ENCODE measurements around the gene SLC20A1.
"Not testable (repeated sequence)": the region's sequence is repeated elsewhere in the genome, so short reads cannot be mapped to it uniquely, and the experiment has no call there.

The SLC20A1 gene

DNA sequence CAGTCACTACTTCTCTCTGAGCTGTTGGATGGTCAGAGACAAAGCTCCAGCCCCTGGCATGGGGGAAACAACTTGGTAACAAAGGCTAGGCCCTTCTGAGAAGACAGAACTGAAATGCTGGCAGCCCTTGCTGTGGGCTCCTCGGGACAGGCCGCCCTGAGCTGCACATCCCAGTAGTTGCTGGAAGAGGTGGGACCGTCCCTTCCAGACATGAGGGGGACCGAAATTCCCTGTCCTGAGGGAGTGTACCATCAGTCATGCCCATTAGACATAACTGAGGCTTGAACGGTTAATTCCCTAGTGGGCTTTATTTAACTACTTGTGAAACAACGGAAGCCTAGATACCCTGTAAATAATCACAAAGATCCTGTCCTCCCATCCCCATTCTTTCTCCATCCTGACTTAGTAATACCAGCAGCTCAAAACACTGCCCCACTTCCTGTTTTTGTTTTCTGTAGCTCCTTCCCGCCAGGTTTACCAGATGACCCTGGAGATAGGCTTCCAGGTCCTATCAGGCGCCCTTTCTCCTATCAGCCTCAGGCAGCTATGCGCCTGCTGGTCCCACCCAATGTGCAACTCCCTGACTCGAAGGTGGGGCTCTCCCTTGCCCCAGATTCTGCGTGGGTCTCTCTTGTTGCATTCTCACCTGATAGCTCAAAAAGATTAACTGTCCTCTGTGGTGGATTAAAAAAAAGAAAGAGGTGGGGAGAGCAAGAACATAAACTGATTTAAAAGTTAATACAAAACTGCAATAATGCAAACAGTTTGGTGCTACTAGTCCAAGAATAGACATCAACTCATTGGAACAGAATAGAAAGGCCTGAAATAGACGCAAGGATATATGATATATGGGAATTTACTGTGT is 38.0 kb downstream of the SLC20A1 start:
- no peak for DNase-seq (ENCODE audit: low read depth, low spot score)

DNA sequence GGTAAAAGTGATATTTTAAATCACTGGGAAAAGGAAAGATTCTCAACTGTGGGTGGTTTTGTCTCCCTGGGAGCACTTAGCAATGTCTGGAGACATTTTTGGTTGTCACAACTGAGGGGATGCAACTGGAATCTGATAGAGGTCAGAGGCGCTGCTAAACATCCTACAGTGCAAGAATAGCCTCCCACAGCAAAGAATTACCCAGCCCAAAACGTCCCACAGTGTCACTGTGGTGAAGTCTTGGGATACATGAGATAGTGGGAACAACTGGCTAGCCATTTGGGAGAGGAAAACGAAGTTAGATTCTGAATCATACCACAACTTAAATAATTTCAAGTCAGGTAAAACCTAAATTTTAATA is 38.7 kb downstream of the SLC20A1 start:
- DNase-seq (ENCODE audit: low read depth, low spot score) = no peak

DNA sequence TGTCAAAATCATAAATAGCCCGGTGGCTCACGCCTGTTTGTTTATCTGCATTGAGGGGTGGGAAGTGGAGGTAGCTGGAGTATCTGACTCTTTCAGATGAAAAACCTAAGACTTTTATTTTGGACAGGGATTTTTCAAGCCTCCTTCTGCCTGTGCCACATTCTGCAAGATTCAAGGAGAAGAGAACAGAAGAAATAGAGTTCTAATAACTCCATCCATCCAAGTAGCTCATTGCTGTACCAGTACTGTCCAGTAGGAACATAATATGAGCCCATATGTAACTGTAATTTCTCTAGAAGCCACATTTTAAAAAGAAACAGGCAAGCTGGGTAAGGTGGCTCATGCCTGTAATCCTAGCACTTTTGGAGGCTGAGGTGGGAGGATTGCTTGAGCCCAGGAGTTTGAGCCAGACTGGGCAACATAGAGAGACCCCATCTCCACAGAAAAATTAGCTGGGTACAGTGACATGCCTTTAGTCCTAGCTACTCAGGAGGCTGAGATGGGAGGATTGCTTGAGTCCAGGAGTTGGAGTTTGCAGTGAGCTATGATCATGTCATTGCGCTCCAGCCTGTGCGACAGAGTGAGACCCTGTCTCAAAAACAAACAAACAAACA is 39.6 kb downstream of the SLC20A1 start:
- DNase-seq (ENCODE audit: low read depth, low spot score) = no peak

DNA sequence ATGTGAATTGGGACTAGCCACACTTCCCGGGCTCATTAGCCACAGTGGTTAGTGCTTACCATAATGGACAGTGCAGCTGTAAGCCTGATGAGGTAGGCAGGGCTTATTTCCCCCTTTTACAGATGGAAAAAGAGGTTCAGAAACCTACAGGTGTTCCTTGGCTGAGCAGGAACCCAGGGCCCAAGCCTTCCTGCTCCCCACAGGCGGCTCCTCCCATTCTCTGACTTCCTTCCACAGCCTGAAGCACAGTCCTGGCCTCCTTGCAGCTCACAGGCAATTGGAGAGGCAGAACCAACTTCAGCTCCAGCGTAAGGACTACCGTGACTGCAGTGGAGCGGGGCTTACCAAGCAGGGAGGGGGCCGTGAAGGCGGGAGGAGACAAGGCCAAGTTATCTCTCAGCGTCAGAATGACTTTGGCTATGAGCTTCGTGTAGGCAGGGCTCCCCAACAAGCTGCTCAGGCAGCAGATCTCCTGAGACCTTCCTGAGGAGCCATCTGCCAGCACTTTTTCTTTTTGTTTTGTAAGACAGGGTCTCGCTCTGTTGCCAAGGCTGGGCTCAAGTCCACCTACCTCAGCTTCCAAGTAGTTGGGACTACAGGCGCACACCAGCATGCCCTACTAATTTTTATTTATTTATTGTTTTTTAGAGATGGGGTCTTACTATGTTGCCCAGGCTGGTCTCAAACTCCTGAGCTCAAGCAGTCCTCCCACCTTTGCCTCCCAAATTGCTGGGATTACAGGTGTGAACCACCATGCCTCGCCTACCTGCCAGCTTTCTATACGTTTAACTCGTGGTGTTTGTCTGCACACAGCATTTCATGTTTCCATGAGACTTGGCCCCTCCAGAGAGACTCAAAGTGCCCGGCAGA is 40.8 kb downstream of the SLC20A1 start:
- no peak for DNase-seq (ENCODE audit: low read depth, low spot score)

DNA sequence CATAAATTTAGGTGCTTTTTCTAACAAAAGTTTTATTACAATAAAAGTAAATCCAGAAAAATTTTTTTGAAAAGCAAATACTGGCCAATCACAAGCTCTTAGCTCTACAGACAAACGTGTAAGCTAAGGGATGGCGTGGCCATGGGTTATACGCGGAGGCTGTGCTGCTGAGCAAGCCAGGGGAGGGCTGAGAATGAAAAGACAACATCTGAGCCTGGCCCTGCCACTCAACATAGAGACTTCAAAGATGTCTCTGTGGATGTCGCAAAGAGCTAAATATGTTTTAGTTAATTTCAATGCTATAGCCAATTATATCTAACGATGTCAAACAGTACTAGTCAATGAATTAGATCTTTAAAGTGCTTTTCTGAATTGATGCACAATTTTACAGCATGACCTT is 41.8 kb downstream of the SLC20A1 start:
- no peak for DNase-seq (ENCODE audit: low read depth, low spot score)

DNA sequence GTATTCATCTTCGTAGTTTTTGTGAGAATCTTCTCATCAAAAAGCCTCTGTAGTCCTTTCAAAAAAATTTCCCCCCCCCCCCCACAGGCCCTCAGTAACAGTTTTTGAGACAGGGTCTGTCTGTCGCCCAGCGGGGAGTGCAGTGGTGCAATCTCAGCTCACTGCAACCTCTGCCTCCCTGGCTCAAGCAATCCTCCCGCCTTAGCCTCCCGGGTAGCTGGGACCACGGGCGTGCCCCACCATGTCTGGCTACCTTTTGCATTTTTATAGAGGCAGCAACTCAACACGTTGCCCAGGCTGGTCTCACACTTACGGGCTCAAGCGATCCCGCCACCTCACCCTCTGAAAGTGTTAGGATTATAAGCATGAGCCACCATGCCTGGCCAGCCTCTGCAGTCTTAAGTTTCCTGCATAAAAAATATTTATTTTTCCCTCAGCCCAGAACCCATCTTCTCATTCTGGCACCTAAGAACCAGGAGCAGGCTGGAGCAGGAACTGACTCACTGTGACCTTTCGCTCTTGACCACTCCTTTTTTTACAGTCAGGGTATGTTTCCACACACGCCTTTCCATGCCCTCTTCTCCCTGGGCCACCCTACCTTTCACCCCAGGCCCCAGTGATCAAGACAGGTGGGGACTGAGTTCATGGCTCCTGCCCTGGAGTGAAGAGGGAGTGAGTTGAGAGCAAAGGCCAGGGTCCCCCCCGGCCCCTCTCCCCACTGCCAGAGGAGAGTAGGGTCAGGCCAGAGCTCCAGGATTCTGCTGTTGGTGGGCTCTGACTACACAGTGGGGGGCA is 42.5 kb downstream of the SLC20A1 start:
- no peak for DNase-seq (ENCODE audit: low read depth, low spot score)

DNA sequence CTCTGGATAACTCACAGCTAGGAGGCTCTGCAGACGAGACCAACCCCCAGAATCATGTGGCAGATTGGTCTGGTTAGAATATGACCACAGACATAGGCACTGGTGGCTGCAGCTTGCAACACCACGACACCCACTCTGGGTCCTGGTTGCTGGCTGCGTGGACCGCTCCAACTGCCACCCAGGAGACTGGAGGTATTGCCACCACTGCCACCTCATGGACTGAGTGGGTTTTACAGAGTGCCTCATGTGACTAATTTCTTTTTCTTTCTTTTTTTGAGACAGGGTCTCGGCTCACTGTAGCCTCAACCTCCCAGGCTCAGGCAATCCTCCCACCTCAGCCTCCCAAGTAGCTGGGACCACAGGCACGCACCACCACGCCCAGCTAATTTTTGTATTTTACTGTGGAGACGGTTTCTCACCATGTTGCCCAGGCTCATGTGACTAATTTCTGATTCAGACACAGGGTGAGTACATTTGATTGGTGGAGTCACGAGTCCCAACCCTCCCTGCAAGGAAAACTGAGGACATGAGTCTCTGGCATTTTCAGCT is 45.2 kb downstream of the SLC20A1 start:
- peak; percentile 44 for DNase-seq (ENCODE audit: low read depth, low spot score)

DNA sequence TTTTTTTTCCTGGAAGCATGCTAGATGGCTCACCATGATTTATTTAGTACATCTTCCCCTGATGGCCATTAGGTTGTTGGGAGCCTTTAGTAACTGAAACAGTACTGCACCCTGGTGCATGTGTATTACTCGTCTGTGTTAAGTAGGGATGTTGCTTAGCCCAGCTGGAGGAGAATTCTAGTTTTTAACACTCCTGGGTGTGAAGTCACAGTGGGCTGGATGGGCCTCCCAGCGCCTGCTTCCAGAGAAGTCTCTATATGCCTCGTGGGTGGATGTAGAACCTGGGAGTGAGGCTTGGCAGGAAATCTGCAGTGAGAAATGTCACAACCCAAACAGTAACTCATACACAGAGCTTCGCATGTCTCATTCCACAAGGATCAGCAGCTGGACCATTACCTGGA is 46.1 kb downstream of the SLC20A1 start:
- no peak for DNase-seq (ENCODE audit: low read depth, low spot score)

DNA sequence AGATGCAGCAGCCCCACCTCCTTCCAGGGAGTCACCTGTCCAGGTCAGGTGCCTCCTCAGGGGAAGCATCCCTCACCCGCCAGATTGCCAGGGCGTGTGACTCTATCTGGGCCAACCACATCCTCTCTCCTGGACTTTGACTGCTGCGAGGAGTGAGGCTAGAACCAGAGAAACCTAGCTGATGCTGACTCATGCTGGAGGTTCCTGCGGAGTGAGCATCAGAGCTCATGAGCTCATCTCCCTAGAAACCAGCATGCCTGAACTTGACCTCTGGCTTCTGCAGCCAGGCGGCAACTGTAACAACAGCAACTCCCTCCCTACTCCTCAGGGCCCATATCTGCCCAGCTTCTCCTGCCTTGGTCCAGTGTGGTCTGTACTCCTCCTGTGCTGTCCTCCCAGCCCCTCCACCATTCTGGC is 46.8 kb downstream of the SLC20A1 start:
- DNase-seq (ENCODE audit: low read depth, low spot score) = no peak

DNA sequence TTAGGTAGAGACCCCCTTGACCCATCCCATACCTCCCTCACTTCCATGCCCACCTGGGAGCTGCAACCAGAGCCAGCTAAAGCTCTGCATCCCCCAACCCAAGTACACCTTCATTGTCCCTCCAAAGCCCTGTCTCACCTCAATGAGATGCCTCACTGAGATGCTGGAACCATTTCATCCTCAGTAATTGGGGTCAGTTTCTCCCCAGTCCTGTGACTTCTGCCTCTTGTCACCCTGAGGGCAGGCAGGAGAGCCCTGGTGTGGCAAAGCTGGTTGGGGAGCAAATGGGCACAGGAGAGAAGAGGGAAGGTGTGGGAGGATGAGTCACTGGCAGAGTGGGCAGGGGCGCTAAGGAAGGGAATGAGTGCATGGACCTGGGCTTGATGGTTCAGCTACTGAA is 47.2 kb downstream of the SLC20A1 start:
- no peak for DNase-seq (ENCODE audit: low read depth, low spot score)

DNA sequence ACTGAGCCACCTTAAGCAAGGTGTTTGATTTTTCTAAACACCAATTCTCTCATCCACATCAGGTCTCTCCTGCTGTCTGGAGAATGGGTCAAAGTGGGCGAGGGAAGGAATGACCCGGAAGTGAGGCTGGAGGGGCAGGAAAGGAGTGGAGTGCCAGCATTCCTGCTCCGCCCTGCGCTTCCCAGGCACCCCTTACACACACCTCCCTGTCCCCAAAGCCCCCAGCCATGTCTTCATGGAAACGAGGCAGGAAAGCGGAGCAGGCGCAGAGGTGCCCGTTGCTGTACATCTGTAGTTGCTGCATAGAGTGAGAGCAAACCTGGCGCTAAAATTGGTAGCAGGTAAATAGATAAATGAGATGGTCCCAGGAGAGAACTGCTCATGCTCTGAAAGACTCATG is 47.9 kb downstream of the SLC20A1 start:
- DNase-seq (ENCODE audit: low read depth, low spot score) = no peak

DNA sequence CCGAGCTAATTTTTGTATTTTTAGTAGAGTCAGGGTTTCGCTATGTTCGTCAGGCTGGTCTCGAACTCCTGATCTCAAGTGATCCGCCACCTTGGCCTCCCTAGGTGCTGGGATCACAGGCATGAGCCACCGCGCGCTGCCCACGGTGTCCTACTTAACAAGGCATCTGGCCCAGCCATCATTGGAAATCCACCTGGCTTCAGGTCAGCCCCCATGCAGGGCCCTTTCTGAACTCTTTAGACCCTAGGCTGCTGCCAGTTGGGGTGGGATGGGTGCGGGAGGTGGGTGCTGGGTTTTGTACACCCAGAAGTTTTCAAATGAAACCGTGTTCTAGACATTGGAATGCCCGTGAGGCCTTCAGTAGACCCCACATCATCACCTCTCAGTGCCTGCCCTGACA is 48.4 kb downstream of the SLC20A1 start:
- no peak for DNase-seq (ENCODE audit: low read depth, low spot score)

DNA sequence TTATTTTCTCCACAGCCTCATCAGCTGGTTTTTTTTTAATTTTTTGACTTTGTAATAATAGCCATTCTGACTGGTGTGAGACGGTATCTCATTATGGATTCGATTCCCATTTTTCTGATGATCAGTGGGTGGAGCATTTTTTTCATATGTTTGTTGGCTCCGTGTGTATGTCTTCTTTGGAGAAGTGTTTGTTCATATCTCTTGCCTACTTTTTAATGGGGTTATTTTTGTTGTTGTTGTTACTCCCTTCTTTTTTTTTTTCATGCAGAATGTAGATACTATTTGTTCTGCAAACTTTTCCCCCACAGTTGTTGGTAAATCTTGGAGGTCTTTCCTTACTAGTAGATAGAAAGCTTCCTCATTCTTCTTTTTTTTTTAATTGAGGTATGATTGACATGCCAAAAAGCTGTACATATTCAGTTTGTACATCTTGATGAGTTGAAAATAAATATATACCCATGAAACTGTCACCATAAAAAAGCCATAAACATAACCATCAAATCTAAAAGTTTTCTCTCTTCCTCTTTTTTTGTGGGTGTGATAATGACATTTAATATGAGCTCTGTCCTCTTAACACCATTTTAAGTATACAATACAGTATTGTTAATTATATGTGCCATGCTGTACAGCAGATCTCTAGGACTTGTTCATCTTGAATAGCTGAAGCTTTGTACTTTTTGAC is 53.2 kb downstream of the SLC20A1 start:
- no peak for DNase-seq (ENCODE audit: low read depth, low spot score)

DNA sequence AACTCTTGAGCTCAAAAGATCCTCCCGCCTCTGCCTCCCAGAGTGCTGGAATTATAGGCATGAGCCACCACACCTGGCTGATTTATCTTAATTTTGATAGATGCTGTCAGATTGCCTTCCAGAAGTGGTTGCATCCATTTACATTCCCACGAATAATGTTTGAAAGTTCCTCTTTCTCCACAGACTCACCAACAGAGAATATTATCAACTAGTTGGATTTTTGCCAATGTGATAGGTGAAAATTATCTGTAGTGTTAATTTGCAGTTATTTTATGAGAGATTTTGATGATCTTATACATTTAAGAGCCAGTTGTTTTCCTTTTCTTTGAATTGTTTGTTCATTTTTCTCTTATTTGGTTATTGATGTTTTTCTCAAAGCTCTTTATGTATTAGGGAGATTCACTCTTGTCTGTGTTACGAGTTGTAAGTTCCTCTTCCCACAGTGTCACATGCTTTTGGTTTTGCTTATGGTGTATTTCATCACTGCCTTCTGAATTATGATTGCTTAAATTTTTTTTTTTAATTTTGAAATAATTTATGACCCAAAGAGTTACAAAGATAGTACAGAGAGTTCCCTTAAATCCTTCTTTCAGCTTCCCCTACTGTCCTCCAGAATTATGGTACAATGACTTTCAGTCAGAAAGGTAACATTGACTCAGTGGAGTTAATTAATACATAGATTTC is 54.4 kb downstream of the SLC20A1 start:
- DNase-seq (ENCODE audit: low read depth, low spot score) = no peak

DNA sequence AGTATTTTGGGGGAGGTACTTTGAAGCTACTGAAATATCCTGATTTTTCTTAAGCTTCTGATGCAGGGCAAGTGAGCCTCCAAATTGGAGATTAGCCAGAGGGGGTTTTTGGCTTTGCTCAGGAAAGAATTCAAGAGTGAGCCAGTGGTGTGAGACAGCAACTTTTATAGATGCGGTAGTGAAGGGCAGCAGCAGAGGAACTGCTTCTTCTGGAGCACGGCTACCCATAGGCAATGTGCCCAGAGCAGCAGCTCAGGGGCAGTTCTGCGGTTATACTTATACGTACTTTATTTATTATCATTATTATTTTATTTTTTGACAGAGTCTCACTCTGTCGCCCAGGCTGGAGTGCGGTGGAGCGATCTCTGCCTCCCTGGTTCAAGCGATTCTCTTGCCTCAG is 55.3 kb downstream of the SLC20A1 start:
- DNase-seq (ENCODE audit: low read depth, low spot score) = no peak

DNA sequence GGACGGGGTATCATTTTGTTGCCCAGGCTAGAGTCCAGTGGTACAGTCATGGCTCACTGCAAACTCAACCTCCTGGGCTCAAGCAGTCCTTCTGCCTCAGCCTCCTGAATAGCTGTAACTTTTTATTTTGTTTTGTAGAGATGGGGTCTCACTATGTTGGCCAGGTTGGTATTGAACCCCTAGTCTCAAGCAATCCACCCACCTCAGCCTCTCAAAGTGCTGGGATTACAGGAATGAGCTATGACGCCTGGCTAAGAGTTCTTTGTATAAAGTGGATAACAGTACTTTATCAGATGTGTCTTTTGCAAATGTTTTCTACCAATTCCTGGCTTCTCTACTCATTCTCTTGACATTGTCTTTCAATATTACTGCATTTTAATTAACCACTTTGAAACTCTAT is 57.9 kb downstream of the SLC20A1 start:
- DNase-seq (ENCODE audit: low read depth, low spot score) = no peak

DNA sequence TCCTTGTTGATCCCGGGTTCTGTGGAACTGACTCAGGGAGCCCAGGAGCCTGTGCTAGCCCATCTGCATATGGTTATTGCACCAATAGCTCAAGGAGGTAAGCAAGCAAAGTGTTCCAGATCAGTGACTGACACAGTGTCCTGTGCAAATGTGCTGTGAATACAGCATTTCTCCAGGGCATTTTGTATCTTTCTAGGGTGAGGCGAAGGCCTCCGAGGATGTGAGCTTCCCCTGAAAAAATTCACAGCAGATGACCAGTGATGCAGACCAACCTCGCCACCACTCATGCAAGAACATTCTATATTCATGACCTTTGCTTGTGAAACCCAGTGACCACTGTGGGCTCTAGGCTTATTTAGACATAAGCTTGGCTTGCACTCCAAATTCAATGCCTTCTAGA is 59.8 kb downstream of the SLC20A1 start:
- no peak for DNase-seq (ENCODE audit: low read depth, low spot score)

DNA sequence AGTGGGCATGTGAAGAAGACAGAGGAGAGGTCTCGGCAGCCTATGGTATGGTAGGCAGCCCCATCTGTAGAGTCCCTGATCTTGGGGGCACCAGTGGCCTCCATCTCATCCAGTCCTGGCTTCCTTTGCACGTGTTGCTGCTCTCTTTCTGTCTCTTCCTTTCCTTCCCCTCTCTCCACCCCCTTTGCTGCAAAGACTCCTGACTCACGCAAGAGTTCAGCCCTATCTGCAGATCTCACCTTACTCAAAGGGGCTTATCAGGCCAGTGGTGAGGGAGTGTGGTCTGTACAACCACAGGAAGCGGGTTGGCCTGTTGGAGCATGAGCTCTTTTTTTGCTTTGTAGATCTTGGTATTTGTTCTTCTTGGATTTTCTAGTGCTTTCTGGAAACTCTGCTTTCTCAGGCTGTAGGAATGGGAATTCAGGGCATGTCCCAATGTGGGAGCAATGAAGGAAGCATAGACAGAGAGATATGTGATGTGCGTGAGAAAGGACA is 60.5 kb downstream of the SLC20A1 start:
- DNase-seq (ENCODE audit: low read depth, low spot score) = no peak

DNA sequence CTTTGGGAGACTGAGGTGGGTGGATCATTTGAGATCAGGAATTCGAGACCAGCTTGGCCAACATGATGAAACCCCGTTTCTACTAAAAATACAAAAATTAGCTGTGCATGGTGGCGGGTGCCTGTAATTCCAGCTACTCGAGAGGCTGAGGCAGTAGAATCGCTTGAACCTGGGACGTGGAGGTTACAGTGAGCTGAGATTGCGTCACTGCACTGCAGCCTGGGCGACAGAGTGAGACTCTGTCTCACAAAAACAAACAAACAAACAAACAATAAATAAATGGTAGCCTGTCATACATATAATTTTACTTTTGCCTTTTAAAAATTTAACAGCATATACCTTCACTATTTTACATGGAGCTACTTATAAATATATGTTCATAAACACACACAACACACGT is 61.2 kb downstream of the SLC20A1 start:
- DNase-seq (ENCODE audit: low read depth, low spot score) = not testable (repeated sequence)

DNA sequence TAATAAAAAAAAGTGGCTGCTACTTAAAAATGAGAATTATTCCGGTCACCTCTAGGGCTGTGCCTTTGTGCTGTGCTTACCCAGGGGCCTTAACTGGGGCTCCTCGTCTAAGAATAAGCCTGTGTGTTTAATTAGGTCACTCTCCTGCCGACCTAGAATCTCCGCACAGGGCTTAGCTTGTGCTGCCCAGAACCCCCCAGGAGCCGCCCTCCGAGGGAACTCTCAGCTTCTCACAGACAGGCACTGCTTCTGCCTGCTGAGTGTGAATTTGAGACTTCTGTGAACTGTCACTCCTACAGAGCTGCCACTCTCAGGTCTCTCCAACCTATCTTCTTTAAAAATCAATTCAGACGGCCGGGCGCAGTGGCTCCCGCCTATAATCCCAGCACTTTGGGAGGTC is 63.2 kb downstream of the SLC20A1 start:
- DNase-seq (ENCODE audit: low read depth, low spot score) = no peak

Measured in activated CD4-positive, CD25-positive, alpha-beta regulatory T cell treated with anti-CD3 and anti-CD28 coated beads, Interleukin-2, amount 50 U/mL, for 16 hours (primary cell).